DOHH2 (cell line): ENCODE measurements around the gene KIF26B.

ENCODE experiments used
- EZH2phosphoT487 ChIP-seq: fragments of 200-600 bp; sonication (generic); IDR thresholded peaks from 2 replicates; pipeline ENCODE4 v1.6.1; 2017; ENCODE audit warnings: borderline replicate concordance, mild to moderate bottlenecking, antibody characterized with exemption, low read length, moderate library complexity, mixed read lengths
- TF ChIP-seq, protein P1 (sequence below): fragments of 200-600 bp; sonication (generic); IDR thresholded peaks from one replicate; pipeline ENCODE4 v1.5.1; 2014; ENCODE audit warnings: antibody characterized with exemption, mild to moderate bottlenecking, low read depth, low read length; ENCODE audit not compliant: poor library complexity, severe bottlenecking

DNA sequence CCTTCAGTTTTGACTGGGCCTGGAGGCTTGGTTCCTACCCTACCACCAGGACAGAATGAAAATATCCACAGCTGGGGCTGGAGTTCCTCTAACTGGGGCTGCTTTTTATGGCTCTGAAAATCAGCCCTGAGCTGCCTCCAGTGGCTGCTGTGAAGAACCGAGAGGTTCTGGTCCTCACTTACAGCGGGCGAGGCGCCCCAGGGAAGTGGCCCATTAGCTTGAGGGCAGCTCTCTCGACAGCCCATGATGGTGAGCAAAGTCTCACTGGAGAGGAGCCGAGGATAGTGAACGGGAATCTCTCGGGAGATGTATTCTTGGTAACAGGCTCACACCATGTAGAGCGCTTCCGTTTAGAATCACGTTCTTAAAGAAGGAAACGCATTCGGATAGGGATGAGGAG, 459.7 kb downstream of the KIF26B start:
- TF ChIP-seq, protein P1, sequence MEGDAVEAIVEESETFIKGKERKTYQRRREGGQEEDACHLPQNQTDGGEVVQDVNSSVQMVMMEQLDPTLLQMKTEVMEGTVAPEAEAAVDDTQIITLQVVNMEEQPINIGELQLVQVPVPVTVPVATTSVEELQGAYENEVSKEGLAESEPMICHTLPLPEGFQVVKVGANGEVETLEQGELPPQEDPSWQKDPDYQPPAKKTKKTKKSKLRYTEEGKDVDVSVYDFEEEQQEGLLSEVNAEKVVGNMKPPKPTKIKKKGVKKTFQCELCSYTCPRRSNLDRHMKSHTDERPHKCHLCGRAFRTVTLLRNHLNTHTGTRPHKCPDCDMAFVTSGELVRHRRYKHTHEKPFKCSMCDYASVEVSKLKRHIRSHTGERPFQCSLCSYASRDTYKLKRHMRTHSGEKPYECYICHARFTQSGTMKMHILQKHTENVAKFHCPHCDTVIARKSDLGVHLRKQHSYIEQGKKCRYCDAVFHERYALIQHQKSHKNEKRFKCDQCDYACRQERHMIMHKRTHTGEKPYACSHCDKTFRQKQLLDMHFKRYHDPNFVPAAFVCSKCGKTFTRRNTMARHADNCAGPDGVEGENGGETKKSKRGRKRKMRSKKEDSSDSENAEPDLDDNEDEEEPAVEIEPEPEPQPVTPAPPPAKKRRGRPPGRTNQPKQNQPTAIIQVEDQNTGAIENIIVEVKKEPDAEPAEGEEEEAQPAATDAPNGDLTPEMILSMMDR = no peak
- TF ChIP-seq EZH2phosphoT487 = no peak
